ENCODE results near the gene ADRA2B.

DNA sequence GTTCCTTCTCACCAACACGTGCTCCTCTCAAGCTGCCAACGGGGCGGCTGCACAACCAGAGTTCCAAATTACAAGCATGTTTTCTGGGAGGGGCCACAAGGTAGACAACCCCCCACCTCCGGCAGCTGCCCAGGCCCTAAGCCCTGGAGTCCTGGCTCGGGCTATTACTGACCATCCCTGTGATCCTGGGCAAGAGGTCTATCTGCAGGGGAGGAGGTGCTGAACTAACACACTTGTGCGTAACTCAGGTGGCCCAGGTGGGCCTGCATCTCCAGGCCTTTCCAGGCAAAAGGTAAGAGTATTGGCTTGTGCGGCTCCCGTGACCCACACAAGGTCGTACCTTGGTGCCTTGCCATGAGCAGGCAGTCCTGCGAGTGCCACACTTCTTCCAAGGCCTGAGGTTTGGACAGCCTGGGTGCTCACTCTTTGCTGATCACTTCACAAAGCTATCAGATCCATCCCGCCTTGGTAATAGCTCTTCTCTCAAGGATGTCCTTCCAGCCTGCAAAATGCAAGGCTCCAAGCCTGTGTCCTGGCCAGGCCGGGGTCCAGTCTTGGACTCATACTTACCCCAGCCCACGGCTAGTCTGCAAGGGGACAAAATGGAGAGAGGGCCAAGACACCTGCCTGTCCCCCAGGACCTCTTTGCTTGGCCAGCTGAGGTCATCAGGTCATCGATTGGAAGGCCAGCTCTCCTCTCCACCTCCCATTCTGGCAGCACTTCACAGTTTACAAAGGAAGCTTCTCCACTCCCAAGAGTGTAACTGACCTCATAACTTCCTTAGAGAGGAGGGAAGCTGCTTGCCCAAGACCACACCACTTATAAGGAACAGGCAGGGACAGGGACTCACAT lies 33.9 kb downstream of the ADRA2B start:
- no peak for TF ChIP-seq SMAD4 (CRISPR knock-in tag; IDR thresholded peaks at IDR 0.05)
- TF ChIP-seq, protein P1, sequence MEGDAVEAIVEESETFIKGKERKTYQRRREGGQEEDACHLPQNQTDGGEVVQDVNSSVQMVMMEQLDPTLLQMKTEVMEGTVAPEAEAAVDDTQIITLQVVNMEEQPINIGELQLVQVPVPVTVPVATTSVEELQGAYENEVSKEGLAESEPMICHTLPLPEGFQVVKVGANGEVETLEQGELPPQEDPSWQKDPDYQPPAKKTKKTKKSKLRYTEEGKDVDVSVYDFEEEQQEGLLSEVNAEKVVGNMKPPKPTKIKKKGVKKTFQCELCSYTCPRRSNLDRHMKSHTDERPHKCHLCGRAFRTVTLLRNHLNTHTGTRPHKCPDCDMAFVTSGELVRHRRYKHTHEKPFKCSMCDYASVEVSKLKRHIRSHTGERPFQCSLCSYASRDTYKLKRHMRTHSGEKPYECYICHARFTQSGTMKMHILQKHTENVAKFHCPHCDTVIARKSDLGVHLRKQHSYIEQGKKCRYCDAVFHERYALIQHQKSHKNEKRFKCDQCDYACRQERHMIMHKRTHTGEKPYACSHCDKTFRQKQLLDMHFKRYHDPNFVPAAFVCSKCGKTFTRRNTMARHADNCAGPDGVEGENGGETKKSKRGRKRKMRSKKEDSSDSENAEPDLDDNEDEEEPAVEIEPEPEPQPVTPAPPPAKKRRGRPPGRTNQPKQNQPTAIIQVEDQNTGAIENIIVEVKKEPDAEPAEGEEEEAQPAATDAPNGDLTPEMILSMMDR (IDR thresholded peaks at IDR 0.05), result no peak
- no peak for TF ChIP-seq USF2 (CRISPR knock-in tag; IDR thresholded peaks at IDR 0.05)
- TF ChIP-seq, protein P2, sequence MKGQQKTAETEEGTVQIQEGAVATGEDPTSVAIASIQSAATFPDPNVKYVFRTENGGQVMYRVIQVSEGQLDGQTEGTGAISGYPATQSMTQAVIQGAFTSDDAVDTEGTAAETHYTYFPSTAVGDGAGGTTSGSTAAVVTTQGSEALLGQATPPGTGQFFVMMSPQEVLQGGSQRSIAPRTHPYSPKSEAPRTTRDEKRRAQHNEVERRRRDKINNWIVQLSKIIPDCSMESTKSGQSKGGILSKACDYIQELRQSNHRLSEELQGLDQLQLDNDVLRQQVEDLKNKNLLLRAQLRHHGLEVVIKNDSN (CRISPR knock-in tag; IDR thresholded peaks at IDR 0.05), result no peak
- TF ChIP-seq, protein P3, sequence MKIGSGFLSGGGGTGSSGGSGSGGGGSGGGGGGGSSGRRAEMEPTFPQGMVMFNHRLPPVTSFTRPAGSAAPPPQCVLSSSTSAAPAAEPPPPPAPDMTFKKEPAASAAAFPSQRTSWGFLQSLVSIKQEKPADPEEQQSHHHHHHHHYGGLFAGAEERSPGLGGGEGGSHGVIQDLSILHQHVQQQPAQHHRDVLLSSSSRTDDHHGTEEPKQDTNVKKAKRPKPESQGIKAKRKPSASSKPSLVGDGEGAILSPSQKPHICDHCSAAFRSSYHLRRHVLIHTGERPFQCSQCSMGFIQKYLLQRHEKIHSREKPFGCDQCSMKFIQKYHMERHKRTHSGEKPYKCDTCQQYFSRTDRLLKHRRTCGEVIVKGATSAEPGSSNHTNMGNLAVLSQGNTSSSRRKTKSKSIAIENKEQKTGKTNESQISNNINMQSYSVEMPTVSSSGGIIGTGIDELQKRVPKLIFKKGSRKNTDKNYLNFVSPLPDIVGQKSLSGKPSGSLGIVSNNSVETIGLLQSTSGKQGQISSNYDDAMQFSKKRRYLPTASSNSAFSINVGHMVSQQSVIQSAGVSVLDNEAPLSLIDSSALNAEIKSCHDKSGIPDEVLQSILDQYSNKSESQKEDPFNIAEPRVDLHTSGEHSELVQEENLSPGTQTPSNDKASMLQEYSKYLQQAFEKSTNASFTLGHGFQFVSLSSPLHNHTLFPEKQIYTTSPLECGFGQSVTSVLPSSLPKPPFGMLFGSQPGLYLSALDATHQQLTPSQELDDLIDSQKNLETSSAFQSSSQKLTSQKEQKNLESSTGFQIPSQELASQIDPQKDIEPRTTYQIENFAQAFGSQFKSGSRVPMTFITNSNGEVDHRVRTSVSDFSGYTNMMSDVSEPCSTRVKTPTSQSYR (CRISPR knock-in tag; IDR thresholded peaks at IDR 0.05), result no peak
- TF ChIP-seq CBFB (CRISPR knock-in tag; IDR thresholded peaks at IDR 0.05; ENCODE audit: low read depth), result no peak
- TF ChIP-seq, protein P4, sequence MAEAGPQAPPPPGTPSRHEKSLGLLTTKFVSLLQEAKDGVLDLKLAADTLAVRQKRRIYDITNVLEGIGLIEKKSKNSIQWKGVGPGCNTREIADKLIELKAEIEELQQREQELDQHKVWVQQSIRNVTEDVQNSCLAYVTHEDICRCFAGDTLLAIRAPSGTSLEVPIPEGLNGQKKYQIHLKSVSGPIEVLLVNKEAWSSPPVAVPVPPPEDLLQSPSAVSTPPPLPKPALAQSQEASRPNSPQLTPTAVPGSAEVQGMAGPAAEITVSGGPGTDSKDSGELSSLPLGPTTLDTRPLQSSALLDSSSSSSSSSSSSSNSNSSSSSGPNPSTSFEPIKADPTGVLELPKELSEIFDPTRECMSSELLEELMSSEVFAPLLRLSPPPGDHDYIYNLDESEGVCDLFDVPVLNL (CRISPR knock-in tag; IDR thresholded peaks at IDR 0.05; ENCODE audit: borderline replicate concordance, low read depth), result no peak
- TF ChIP-seq FOXP1 (CRISPR knock-in tag; IDR thresholded peaks at IDR 0.05; ENCODE audit: borderline replicate concordance), result no peak
- no peak for TF ChIP-seq CREB1 (CRISPR knock-in tag; IDR thresholded peaks at IDR 0.05)
- TF ChIP-seq PRRX2 (CRISPR knock-in tag; IDR thresholded peaks at IDR 0.05), result no peak
- no peak for TF ChIP-seq KAT7 (CRISPR knock-in tag; IDR thresholded peaks at IDR 0.05; ENCODE audit: borderline replicate concordance)

Measured in WTC11 (cell line).